GM23338 (cell line): ENCODE measurements around the gene USP48. TPM values are rescaled to one million over a fixed set of nuclear protein-coding genes. Genes with fewer than 3 reads are reported as not detected.

Source experiments
- ATAC-seq: fragments of 200-7000 bp; cut with Tn5 transposase; 3 replicates; pipeline ENCODE4 v1.9.1; 2020
- DNase-seq: peaks from one replicate; pipeline ENCODE4 v3.0.0-alpha.2; 2015; ENCODE audit warnings: low spot score
- H2AFZ ChIP-seq: fragments of 200-600 bp; sonication (generic); 2 replicates; pipeline ENCODE4 v1.8.0; 2016; ENCODE audit warnings: antibody characterized with exemption, mild to moderate bottlenecking, moderate library complexity
- H3F3A ChIP-seq: fragments of 200-600 bp; sonication (generic); replicated peaks from 2 replicates; pipeline ENCODE4 v1.8.0; 2017; ENCODE audit warnings: antibody characterized with exemption, mixed run types, low read depth
- H3K27ac ChIP-seq: fragments of 200-600 bp; sonication (generic); 2 replicates; pipeline ENCODE4 v1.6.1; 2016; ENCODE audit warnings: low read depth
- H3K27me3 ChIP-seq: fragments of 200-600 bp; sonication (generic); 2 replicates; pipeline ENCODE4 v1.8.0; 2016; ENCODE audit warnings: mild to moderate bottlenecking, mixed run types, moderate library complexity; ENCODE audit not compliant: insufficient read depth
- H3K36me3 ChIP-seq: fragments of 200-600 bp; sonication (generic); 2 replicates; pipeline ENCODE4 v1.8.0; 2016; ENCODE audit warnings: mild to moderate bottlenecking; ENCODE audit not compliant: insufficient read depth
- H3K4me1 ChIP-seq: fragments of 200-600 bp; sonication (generic); 2 replicates; pipeline ENCODE4 v1.8.0; 2016; ENCODE audit warnings: mild to moderate bottlenecking, moderate library complexity; ENCODE audit not compliant: insufficient read depth
- H3K4me2 ChIP-seq: fragments of 200-600 bp; sonication (generic); 2 replicates; pipeline ENCODE4 v1.7.1; 2017; ENCODE audit warnings: mixed run types
- H3K4me3 ChIP-seq: fragments of 200-600 bp; sonication (generic); 2 replicates; pipeline ENCODE4 v1.6.1; 2016; ENCODE audit warnings: mixed run types
- H3K79me2 ChIP-seq: fragments of 200-600 bp; sonication (generic); replicated peaks from 2 replicates; pipeline ENCODE4 v1.8.0; 2017; ENCODE audit warnings: mild to moderate bottlenecking; ENCODE audit not compliant: insufficient read depth
- H3K9me2 ChIP-seq: fragments of 200-600 bp; sonication (generic); 2 replicates; pipeline ENCODE4 v1.8.0; 2017; ENCODE audit not compliant: insufficient read depth
- H4K20me1 ChIP-seq: fragments of 200-600 bp; sonication (generic); replicated peaks from 2 replicates; pipeline ENCODE4 v1.8.0; 2017; ENCODE audit warnings: mild to moderate bottlenecking; ENCODE audit not compliant: insufficient read depth
- H3K27ac Mint-ChIP-seq: 2 replicates; pipeline ENCODE4 v1.8.0; 2020; ENCODE audit warnings: inconsistent platforms, mild to moderate bottlenecking, moderate library complexity, mixed read lengths
- H3K27me3 Mint-ChIP-seq: 3 replicates; pipeline ENCODE4 v1.8.0; 2022; ENCODE audit warnings: low read depth, mild to moderate bottlenecking, moderate library complexity, mixed read lengths, inconsistent platforms; ENCODE audit not compliant: insufficient read depth, poor library complexity
- H3K36me3 Mint-ChIP-seq: 3 replicates; pipeline ENCODE4 v1.8.0; 2021; ENCODE audit warnings: low read depth, mild to moderate bottlenecking, inconsistent platforms, moderate library complexity, mixed read lengths
- H3K4me1 Mint-ChIP-seq: 3 replicates; pipeline ENCODE4 v1.8.0; 2020; ENCODE audit warnings: mild to moderate bottlenecking, inconsistent platforms, mixed read lengths
- H3K4me3 Mint-ChIP-seq: 3 replicates; pipeline ENCODE4 v1.8.0; 2021; ENCODE audit warnings: moderate library complexity, mild to moderate bottlenecking, inconsistent platforms, mixed read lengths
- H3K9me3 Mint-ChIP-seq: 3 replicates; pipeline ENCODE4 v1.8.0; 2020; ENCODE audit warnings: moderate library complexity, mild to moderate bottlenecking, inconsistent platforms, mixed read lengths
- CREB1 ChIP-seq: fragments of 250-450 bp; sonication (Bioruptor Pico); IDR thresholded peaks from 2 replicates; pipeline ENCODE4 v1.5.0; 2020; ENCODE audit warnings: low read depth, mild to moderate bottlenecking, moderate library complexity
- polyA plus RNA-seq: library from polyadenylated mRNA; unstranded; fragments of >200 nt; fragmentation: Nextera tagmentation; extraction: Ambion mirVana; gene quantifications from 2 replicates; pipeline ENCODE4 v1.2.1, GENCODE V29; 2016
- total RNA-seq: library from RNA; depleted of rRNA; stranded (reverse); fragments of >200 nt; shearing (Covaris generic); gene quantifications from 2 replicates; pipeline ENCODE4 v1.2.3, GENCODE V29; 2014
- TF ChIP-seq, protein P1 (sequence below): fragments of 250-450 bp; sonication (Bioruptor Pico); IDR thresholded peaks from 2 replicates; pipeline ENCODE4 v1.5.0; 2020; ENCODE audit warnings: mild to moderate bottlenecking, moderate library complexity
- TF ChIP-seq, protein P2 (sequence below), 2 experiments: fragments of 200-600 bp in 1 of 2; sonication (generic) in 1 of 2; conservative IDR thresholded peaks; 2 replicates each; pipeline versions ENCODE4 v1.5.1 to v1.6.1; 2016 to 2017; ENCODE audit warnings: antibody characterized with exemption in 2 of 2, low read depth in 2 of 2, mild to moderate bottlenecking in 2 of 2, moderate library complexity in 1 of 2

Gene USP48
- total and polyA plus RNA-seq, 2 experiments from 2014 or later, result 85.9 to 151 TPM

DNA sequence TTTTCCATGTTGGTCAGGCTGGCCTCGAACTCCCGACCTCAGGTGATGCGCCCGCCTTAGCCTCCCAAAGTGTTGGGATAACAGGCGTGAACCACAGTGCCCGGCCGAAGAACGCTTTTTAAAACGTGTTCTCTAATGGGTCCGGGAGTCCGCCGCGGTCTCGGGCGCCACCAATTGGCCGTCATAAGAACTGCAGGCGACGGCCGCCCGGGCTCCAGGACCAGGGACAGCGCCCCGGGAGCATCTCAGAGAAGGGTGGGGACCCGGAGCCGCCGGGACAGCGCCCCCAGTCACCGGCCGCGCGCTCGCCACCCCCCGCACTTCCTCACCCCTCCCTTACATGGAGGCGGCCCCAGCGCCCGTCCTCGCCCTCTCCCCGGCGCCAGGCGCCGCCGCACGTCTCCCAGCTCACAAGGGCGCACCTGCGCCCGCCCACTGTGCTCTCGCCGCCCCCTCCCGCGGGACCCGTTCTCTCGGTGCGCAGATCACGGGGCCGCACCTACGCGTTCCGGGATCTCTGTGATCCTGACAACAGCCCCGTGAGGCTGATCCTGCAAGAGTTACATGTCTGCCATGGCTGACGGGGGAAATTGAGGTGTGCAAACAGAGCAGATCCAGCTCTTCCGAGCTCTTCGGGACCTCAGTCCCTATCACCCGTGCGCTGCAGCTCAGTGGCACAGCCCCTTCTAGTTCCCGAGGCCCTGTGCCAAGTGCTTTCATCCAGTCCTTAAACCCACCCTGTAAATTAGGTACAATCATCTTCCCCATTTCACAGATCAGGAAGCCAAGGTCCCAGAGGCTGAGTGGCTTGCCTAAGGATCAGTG, 123.6 kb downstream of the USP48 start (continued):
- TF ChIP-seq, protein P1, sequence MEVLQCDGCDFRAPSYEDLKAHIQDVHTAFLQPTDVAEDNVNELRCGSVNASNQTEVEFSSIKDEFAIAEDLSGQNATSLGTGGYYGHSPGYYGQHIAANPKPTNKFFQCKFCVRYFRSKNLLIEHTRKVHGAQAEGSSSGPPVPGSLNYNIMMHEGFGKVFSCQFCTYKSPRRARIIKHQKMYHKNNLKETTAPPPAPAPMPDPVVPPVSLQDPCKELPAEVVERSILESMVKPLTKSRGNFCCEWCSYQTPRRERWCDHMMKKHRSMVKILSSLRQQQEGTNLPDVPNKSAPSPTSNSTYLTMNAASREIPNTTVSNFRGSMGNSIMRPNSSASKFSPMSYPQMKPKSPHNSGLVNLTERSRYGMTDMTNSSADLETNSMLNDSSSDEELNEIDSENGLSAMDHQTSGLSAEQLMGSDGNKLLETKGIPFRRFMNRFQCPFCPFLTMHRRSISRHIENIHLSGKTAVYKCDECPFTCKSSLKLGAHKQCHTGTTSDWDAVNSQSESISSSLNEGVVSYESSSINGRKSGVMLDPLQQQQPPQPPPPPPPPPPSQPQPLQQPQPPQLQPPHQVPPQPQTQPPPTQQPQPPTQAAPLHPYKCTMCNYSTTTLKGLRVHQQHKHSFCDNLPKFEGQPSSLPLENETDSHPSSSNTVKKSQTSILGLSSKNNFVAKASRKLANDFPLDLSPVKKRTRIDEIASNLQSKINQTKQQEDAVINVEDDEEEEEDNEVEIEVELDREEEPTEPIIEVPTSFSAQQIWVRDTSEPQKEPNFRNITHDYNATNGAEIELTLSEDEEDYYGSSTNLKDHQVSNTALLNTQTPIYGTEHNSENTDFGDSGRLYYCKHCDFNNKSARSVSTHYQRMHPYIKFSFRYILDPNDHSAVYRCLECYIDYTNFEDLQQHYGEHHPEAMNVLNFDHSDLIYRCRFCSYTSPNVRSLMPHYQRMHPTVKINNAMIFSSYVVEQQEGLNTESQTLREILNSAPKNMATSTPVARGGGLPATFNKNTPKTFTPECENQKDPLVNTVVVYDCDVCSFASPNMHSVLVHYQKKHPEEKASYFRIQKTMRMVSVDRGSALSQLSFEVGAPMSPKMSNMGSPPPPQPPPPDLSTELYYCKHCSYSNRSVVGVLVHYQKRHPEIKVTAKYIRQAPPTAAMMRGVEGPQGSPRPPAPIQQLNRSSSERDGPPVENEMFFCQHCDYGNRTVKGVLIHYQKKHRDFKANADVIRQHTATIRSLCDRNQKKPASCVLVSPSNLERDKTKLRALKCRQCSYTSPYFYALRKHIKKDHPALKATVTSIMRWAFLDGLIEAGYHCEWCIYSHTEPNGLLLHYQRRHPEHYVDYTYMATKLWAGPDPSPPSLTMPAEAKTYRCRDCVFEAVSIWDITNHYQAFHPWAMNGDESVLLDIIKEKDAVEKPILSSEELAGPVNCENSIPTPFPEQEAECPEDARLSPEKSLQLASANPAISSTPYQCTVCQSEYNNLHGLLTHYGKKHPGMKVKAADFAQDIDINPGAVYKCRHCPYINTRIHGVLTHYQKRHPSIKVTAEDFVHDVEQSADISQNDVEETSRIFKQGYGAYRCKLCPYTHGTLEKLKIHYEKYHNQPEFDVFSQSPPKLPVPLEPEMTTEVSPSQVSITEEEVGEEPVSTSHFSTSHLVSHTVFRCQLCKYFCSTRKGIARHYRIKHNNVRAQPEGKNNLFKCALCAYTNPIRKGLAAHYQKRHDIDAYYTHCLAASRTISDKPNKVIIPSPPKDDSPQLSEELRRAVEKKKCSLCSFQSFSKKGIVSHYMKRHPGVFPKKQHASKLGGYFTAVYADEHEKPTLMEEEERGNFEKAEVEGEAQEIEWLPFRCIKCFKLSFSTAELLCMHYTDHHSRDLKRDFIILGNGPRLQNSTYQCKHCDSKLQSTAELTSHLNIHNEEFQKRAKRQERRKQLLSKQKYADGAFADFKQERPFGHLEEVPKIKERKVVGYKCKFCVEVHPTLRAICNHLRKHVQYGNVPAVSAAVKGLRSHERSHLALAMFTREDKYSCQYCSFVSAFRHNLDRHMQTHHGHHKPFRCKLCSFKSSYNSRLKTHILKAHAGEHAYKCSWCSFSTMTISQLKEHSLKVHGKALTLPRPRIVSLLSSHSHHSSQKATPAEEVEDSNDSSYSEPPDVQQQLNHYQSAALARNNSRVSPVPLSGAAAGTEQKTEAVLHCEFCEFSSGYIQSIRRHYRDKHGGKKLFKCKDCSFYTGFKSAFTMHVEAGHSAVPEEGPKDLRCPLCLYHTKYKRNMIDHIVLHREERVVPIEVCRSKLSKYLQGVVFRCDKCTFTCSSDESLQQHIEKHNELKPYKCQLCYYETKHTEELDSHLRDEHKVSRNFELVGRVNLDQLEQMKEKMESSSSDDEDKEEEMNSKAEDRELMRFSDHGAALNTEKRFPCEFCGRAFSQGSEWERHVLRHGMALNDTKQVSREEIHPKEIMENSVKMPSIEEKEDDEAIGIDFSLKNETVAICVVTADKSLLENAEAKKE (CRISPR knock-in tag), result no peak; the same call in 1 of the 2 replicates

DNA sequence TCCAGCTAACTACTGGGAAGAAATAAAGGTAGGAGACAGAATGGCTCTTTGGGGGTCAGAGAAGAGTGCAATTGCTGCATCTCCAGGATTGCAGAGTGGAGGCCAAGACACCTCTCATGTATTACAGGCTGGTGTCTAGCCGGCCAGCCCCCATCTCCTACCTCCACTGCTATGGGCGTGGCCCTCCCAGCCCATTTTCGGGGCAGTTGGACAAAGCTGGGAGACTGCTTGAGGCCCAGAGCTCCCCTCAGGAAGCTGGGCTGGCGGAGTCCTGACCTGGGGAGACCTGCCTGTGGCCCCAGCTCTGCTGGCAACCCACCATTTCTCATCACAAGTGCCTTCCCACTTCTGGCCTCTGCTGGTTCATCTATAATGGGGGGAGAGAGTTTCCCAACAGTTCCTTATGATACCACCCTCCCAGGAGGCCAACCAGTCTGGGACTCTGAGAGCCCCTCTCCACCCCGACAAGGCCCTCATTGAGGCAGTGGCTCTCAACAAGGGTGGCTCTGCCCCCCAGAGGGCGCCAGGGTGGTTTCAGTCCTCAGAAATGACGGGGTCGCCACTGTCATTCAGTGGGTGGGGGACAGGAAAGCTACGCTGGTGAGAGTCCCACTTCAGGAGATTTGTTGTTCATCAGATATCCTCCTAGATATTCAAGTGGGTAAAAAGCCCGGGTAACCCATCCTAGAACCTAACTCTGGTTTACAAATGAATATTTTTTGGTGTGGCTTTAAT, 125.3 kb downstream of the USP48 start:
- DNase-seq, result no peak
- H3K4me1 ChIP-seq, result no peaks in the 10 kb centered on the region; the same call in 1 of the 2 replicates
- no peak overlapping the region for H3K27ac ChIP-seq
- H3K79me2 ChIP-seq, result no peaks in the 10 kb centered on the region
- Mint-ChIP-seq H3K27ac (no peak overlapping the region), H3K36me3 (no peaks in the 10 kb centered on the region), H3K9me3 (no peaks in the 10 kb centered on the region), H3K4me1 (peaks cover 4% of the 10 kb centered on the region; the same call in 2 of the 3 replicates), H3K27me3 (peaks cover 28% of the 10 kb centered on the region), H3K4me3 (no peak overlapping the region)
- no peak overlapping the region for H2AFZ ChIP-seq
- no peak overlapping the region for H3K4me3 ChIP-seq
- H3K9me2 ChIP-seq, result no peaks in the 10 kb centered on the region
- H3K27me3 ChIP-seq, result peaks cover 20% of the 10 kb centered on the region
- TF ChIP-seq, protein P2, sequence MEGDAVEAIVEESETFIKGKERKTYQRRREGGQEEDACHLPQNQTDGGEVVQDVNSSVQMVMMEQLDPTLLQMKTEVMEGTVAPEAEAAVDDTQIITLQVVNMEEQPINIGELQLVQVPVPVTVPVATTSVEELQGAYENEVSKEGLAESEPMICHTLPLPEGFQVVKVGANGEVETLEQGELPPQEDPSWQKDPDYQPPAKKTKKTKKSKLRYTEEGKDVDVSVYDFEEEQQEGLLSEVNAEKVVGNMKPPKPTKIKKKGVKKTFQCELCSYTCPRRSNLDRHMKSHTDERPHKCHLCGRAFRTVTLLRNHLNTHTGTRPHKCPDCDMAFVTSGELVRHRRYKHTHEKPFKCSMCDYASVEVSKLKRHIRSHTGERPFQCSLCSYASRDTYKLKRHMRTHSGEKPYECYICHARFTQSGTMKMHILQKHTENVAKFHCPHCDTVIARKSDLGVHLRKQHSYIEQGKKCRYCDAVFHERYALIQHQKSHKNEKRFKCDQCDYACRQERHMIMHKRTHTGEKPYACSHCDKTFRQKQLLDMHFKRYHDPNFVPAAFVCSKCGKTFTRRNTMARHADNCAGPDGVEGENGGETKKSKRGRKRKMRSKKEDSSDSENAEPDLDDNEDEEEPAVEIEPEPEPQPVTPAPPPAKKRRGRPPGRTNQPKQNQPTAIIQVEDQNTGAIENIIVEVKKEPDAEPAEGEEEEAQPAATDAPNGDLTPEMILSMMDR (conservative IDR thresholded peaks at IDR 0.05; ENCODE audit: low read depth in 2 of 2), result peak; percentile 33 to 61
- no peak for TF ChIP-seq CREB1 (CRISPR knock-in tag)
- no peak overlapping the region for H3K4me2 ChIP-seq
- H4K20me1 ChIP-seq, result no peaks in the 10 kb centered on the region
- no peaks in the 10 kb centered on the region for H3K36me3 ChIP-seq
- H3F3A ChIP-seq, result peaks cover 6% of the 10 kb centered on the region; the same call in 1 of the 2 replicates
- ATAC-seq, result no peak
